ENCODE data around the gene STMN3. TPM values are rescaled to one million over a fixed set of nuclear protein-coding genes. Genes with fewer than 3 reads are reported as not detected.
A peak's percentile ranks its signal among the peaks of the same experiment; 100 is the strongest.

The STMN3 gene
- total and polyA plus RNA-seq, 10 of the 15 experiments (the other 5 are each of a cell fraction or from before 2014, with no cell fraction given), result 0.09 to 3.6 (median 1.4) TPM; not detected in 1

GRCh38 chr20:63701051-63701328 lies 47.8 kb upstream of the STMN3 start:
- Histone ChIP-seq H3K4me2 (ENCODE audit: control insufficient read depth, insufficient read depth) (no peak overlapping the region), H3K4me1 (ENCODE audit: control insufficient read depth, insufficient read depth, low read length) (peaks cover 18% of the 10 kb centered on the region), H3K36me3 (ENCODE audit: control insufficient read depth in 2 of 2, insufficient read depth in 2 of 2, low read length in 1 of 2) (peaks cover 5 to 7% of the 10 kb centered on the region in 2 experiments; a peak in 3 of 4 replicates), H3K79me2 (ENCODE audit: control insufficient read depth, insufficient read depth, low read length) (peaks cover under 1% of the 10 kb centered on the region), H4K20me1 (ENCODE audit: control insufficient read depth, insufficient read depth) (no peaks in the 10 kb centered on the region), H3K27ac (ENCODE audit: control insufficient read depth, insufficient read depth) (no peak overlapping the region), H3K9ac (ENCODE audit: control insufficient read depth, insufficient read depth, low read length) (no peak overlapping the region), H3K9me3 (replicated peaks; ENCODE audit: control insufficient read depth, insufficient read depth, low read length) (no peaks in the 10 kb centered on the region), H3K27me3 (replicated peaks in 1 of 2; ENCODE audit: control insufficient read depth in 2 of 2, insufficient read depth in 2 of 2, low read length in 1 of 2) (no peaks in the 10 kb centered on the region), H3K4me3 (no peak overlapping the region), H2AFZ (ENCODE audit: control insufficient read depth, low read depth, low read length) (no peak overlapping the region)
- in situ Hi-C loops (cut with MboI) (no loop called here), intact Hi-C loops (cut with micrococcal nuclease; ENCODE audit: unreplicated experiment) (no loop called here)
- SMC1A ChIA-PET (ENCODE audit: uncharacterized antibody, unreplicated experiment), result no interaction called here
- ATAC-seq, result no peak
- 40% methylated on average over 5 of the region's 5 CpGs for WGBS (ENCODE audit: insufficient coverage, insufficient replicate concordance, low lambda C conversion rate, missing lambda C conversion rate)
- TF ChIP-seq POLR2A (IDR thresholded peaks at IDR 0.05; ENCODE audit: low read depth, low read length), result 0 out of 2 replicates have a peak, but pooled peaks have one; percentile 1
- no peak for TF ChIP-seq ZNF217 (IDR thresholded peaks at IDR 0.05)
- BruUV-seq (replicated peaks), result no TSS peak
- FAIRE-seq, result no peak
- CTCF ChIA-PET, result no interaction called here
- DNase-seq (ENCODE audit: low read depth, low spot score), result no peak
- RAD21 ChIA-PET (ENCODE audit: unreplicated experiment), result no interaction called here
- POLR2A ChIA-PET, result interaction anchor here (0.6 kb wide), 1 partner anchor 191 kb away, joined by 4 read pairs; no protein-coding TSS in a partner anchor

DNA sequence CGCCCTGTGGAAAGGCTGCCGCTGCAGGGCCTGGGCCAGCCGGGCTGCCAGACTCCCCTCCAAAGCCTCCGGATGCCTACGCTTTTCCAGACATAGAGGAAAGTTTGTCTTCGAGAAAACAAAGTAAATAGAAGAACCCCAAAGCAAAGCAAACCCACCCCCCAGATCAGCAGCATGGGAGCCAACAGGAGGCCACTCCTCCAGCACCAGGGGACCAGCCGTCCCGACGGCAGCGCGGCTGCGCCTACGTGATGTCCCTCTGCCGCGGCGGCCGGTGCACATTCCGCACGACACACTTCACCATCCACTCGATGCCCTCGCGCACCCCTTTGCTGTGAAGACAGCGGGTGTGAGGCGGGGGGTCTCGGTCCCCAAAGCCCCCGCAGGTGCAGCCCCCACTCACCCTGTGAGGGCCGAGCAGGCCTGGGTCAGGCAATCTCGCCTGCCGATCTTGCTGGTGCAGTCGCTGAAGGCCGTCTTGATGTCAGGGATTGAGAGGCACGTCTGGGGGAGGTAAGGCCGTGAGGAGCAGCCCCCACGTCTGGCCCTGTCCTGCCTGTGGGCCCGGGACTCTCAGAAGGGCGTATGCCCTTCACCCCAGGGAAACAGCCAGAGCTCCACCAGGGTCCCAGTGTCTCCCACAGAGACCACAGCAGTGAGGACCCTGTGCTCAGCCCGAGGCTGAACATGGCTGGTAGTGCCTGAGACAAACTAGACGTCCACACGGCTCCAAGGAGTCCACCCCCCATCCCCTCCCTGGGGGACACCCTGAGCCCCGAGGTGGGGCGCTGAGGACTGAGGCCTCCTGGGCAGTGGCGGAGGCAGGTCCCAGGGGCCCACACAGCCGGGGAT lies 47.2 kb upstream of the STMN3 start:
- in situ Hi-C loops (cut with MboI) (no loop called here), intact Hi-C loops (cut with micrococcal nuclease; ENCODE audit: unreplicated experiment) (no loop called here)
- no peaks in the 10 kb centered on the region for H3K9me3 ChIP-seq (replicated peaks; ENCODE audit: control insufficient read depth, insufficient read depth, low read length)
- DNase-seq (ENCODE audit: low read depth, low spot score) (no peak), ATAC-seq (no peak), FAIRE-seq (no peak)
- POLR2A ChIA-PET, result interaction anchor here (0.6 kb wide), 1 partner anchor 191 kb away, joined by 4 read pairs; no protein-coding TSS in a partner anchor
- peaks cover 3 to 5% of the 10 kb centered on the region in 2 experiments; a peak in 3 of 4 replicates for H3K36me3 ChIP-seq (ENCODE audit: control insufficient read depth in 2 of 2, insufficient read depth in 2 of 2, low read length in 1 of 2)
- WGBS (ENCODE audit: insufficient coverage, insufficient replicate concordance, low lambda C conversion rate, missing lambda C conversion rate), result 89% methylated on average over 42 of the region's 43 CpGs
- no peaks in the 10 kb centered on the region; the same call in 1 of the 2 replicates for H3K79me2 ChIP-seq (ENCODE audit: control insufficient read depth, insufficient read depth, low read length)
- SMC1A ChIA-PET (ENCODE audit: uncharacterized antibody, unreplicated experiment), result no interaction called here
- BruUV-seq (replicated peaks), result no TSS peak
- H3K9ac ChIP-seq (ENCODE audit: control insufficient read depth, insufficient read depth, low read length), result no peak overlapping the region
- H3K27ac ChIP-seq (ENCODE audit: control insufficient read depth, insufficient read depth), result no peak overlapping the region
- no peak overlapping the region for H3K4me2 ChIP-seq (ENCODE audit: control insufficient read depth, insufficient read depth)
- no peak for TF ChIP-seq ZSCAN29 (IDR thresholded peaks at IDR 0.05)
- TF ChIP-seq POLR2A (IDR thresholded peaks at IDR 0.05; ENCODE audit: low read depth, low read length), result peak; percentile 54; the same call in 1 of the 2 replicates
- TF ChIP-seq, protein P1, sequence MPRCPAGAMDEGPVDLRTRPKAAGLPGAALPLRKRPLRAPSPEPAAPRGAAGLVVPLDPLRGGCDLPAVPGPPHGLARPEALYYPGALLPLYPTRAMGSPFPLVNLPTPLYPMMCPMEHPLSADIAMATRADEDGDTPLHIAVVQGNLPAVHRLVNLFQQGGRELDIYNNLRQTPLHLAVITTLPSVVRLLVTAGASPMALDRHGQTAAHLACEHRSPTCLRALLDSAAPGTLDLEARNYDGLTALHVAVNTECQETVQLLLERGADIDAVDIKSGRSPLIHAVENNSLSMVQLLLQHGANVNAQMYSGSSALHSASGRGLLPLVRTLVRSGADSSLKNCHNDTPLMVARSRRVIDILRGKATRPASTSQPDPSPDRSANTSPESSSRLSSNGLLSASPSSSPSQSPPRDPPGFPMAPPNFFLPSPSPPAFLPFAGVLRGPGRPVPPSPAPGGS (IDR thresholded peaks at IDR 0.05; ENCODE audit: borderline replicate concordance, insufficient read depth, low read depth, low read length, poor library complexity, severe bottlenecking), result peak; percentile 13
- no peak for TF ChIP-seq TBL1XR1 (IDR thresholded peaks at IDR 0.05; ENCODE audit: low read depth, low read length)
- no peak for TF ChIP-seq SMARCA5 (IDR thresholded peaks at IDR 0.05)
- no peak for TF ChIP-seq BRCA1 (IDR thresholded peaks at IDR 0.05; ENCODE audit: low read depth, low read length)
- no peak for TF ChIP-seq SUZ12 (IDR thresholded peaks at IDR 0.05; ENCODE audit: unreplicated experiment)
- peaks cover 16% of the 10 kb centered on the region for H3K4me1 ChIP-seq (ENCODE audit: control insufficient read depth, insufficient read depth, low read length)
- RAD21 ChIA-PET (ENCODE audit: unreplicated experiment), result no interaction called here
- CTCF ChIA-PET, result no interaction called here
- H4K20me1 ChIP-seq (ENCODE audit: control insufficient read depth, insufficient read depth), result no peaks in the 10 kb centered on the region
- H3K27me3 ChIP-seq (replicated peaks in 1 of 2; ENCODE audit: control insufficient read depth in 2 of 2, insufficient read depth in 2 of 2, low read length in 1 of 2), result no peaks in the 10 kb centered on the region
- no peak overlapping the region for H2AFZ ChIP-seq (ENCODE audit: control insufficient read depth, low read depth, low read length)
- H3K4me3 ChIP-seq, result no peak overlapping the region
